HEK293 (cell line): ENCODE data around the gene EIF4EBP3.

Experiments used
- CTCF ChIA-PET: fragments of 350-600 bp; formaldehyde crosslinking; extraction: SDS; loops from one replicate; lab custom pipeline; 2021; ENCODE audit warnings: antibody characterized with exemption; lab: Yijun Ruan, JAX
- POLR2A ChIA-PET: fragments of 300-600 bp; formaldehyde crosslinking; extraction: SDS; loops from one replicate; lab custom pipeline; 2020; ENCODE audit warnings: antibody characterized with exemption, inconsistent platforms; lab: Yijun Ruan, JAX
- H3K27ac ChIP-seq: fragments of 200-500 bp; sonication (Bioruptor generic); 2 replicates; pipeline ENCODE4 v1.5.1; 2014; ENCODE audit warnings: low read depth, low read length, control low read depth, inconsistent platforms; ENCODE audit errors: extremely low read depth
- H3K36me3 ChIP-seq, 2 experiments: fragments of 200-500 bp in 1 of 2; sonication (Bioruptor generic) in 1 of 2; 1 replicate in 1 of 2; 2 replicates in 1 of 2; pipeline ENCODE4 v1.5.1; 2014 to 2017; ENCODE audit warnings: inconsistent platforms in 2 of 2, low read length in 2 of 2; ENCODE audit not compliant: control insufficient read depth in 2 of 2, insufficient read depth in 1 of 2
- H3K4me1 ChIP-seq: fragments of 200-500 bp; sonication (Bioruptor generic); 2 replicates; pipeline ENCODE4 v1.5.1; 2014; ENCODE audit warnings: mild to moderate bottlenecking, low read length, inconsistent platforms; ENCODE audit not compliant: control insufficient read depth, insufficient read depth
- H3K4me3 ChIP-seq: 2 replicates; pipeline ENCODE4 v1.5.1; 2011; ENCODE audit warnings: low read depth, mild to moderate bottlenecking, control low read depth, low read length, moderate library complexity
- H3K9me3 ChIP-seq: fragments of 200-500 bp; sonication (Bioruptor generic); 2 replicates; pipeline ENCODE4 v1.5.1; 2014; ENCODE audit warnings: low read depth, low read length, inconsistent platforms; ENCODE audit not compliant: control insufficient read depth, insufficient read depth
- HOXC10 ChIP-seq: sonication (generic); formaldehyde crosslinking; IDR thresholded peaks from 2 replicates; pipeline ENCODE4 v1.8.1; 2023; ENCODE audit warnings: mild to moderate bottlenecking, missing genetic modification reagents
- SALL2 ChIP-seq: fragments of 450-650 bp; formaldehyde crosslinking; IDR thresholded peaks from 2 replicates; pipeline ENCODE4 v1.5.0; 2017; ENCODE audit warnings: missing biosample characterization, mild to moderate bottlenecking, missing genetic modification characterization, borderline replicate concordance
- TCF7L2 ChIP-seq: IDR thresholded peaks from 2 replicates; pipeline ENCODE4 v1.6.1; 2011; ENCODE audit warnings: low read depth, mild to moderate bottlenecking, inconsistent platforms, low read length, moderate library complexity, borderline replicate concordance
- ZBTB17 ChIP-seq: fragments of 450-650 bp; formaldehyde crosslinking; IDR thresholded peaks from 2 replicates; pipeline ENCODE4 v1.5.1; 2016; ENCODE audit warnings: missing biosample characterization, missing genetic modification characterization
- ZBTB20 ChIP-seq: fragments of 450-650 bp; formaldehyde crosslinking; IDR thresholded peaks from 2 replicates; pipeline ENCODE4 v1.5.1; 2016; ENCODE audit warnings: missing biosample characterization, missing genetic modification characterization
- ZBTB48 ChIP-seq: fragments of 450-650 bp; formaldehyde crosslinking; IDR thresholded peaks from 2 replicates; pipeline ENCODE4 v1.5.1; 2016; ENCODE audit warnings: missing biosample characterization, missing genetic modification characterization
- ZNF146 ChIP-seq: fragments of 450-650 bp; formaldehyde crosslinking; IDR thresholded peaks from 2 replicates; pipeline ENCODE4 v1.5.1; 2016; ENCODE audit warnings: missing biosample characterization, missing genetic modification characterization
- ZNF24 ChIP-seq: fragments of 450-650 bp; formaldehyde crosslinking; IDR thresholded peaks from 2 replicates; pipeline ENCODE4 v1.5.1; 2016; ENCODE audit warnings: missing biosample characterization, missing genetic modification characterization
- ZNF341 ChIP-seq: fragments of 450-650 bp; formaldehyde crosslinking; IDR thresholded peaks from 2 replicates; pipeline ENCODE4; 2016; ENCODE audit warnings: low read depth, missing biosample characterization, missing genetic modification characterization
- ZNF433 ChIP-seq: fragments of 450-650 bp; formaldehyde crosslinking; IDR thresholded peaks from 2 replicates; pipeline ENCODE4 v1.5.1; 2016; ENCODE audit warnings: missing biosample characterization, missing genetic modification characterization, low read depth
- ZNF555 ChIP-seq: fragments of 450-650 bp; formaldehyde crosslinking; conservative IDR thresholded peaks from 2 replicates; pipeline ENCODE4 v1.5.1; 2017; ENCODE audit warnings: missing biosample characterization, mild to moderate bottlenecking, missing genetic modification characterization, inconsistent platforms
- TF ChIP-seq, protein P1 (sequence below): fragments of 450-650 bp; formaldehyde crosslinking; IDR thresholded peaks from 2 replicates; pipeline ENCODE4; 2016; ENCODE audit warnings: missing biosample characterization, missing genetic modification characterization
- TF ChIP-seq, protein P2 (sequence below): fragments of 450-650 bp; formaldehyde crosslinking; IDR thresholded peaks from 2 replicates; pipeline ENCODE4 v1.5.1; 2016; ENCODE audit warnings: missing biosample characterization, missing genetic modification characterization
- TF ChIP-seq, protein P3 (sequence below): fragments of 450-650 bp; formaldehyde crosslinking; conservative IDR thresholded peaks from 2 replicates; pipeline ENCODE4 v1.5.1; 2016; ENCODE audit warnings: low read depth, missing biosample characterization, missing genetic modification characterization
- TF ChIP-seq, protein P4 (sequence below): fragments of 450-650 bp; formaldehyde crosslinking; IDR thresholded peaks from 2 replicates; pipeline ENCODE4 v1.5.1; 2017; ENCODE audit warnings: missing biosample characterization, missing genetic modification characterization

The EIF4EBP3 gene

DNA sequence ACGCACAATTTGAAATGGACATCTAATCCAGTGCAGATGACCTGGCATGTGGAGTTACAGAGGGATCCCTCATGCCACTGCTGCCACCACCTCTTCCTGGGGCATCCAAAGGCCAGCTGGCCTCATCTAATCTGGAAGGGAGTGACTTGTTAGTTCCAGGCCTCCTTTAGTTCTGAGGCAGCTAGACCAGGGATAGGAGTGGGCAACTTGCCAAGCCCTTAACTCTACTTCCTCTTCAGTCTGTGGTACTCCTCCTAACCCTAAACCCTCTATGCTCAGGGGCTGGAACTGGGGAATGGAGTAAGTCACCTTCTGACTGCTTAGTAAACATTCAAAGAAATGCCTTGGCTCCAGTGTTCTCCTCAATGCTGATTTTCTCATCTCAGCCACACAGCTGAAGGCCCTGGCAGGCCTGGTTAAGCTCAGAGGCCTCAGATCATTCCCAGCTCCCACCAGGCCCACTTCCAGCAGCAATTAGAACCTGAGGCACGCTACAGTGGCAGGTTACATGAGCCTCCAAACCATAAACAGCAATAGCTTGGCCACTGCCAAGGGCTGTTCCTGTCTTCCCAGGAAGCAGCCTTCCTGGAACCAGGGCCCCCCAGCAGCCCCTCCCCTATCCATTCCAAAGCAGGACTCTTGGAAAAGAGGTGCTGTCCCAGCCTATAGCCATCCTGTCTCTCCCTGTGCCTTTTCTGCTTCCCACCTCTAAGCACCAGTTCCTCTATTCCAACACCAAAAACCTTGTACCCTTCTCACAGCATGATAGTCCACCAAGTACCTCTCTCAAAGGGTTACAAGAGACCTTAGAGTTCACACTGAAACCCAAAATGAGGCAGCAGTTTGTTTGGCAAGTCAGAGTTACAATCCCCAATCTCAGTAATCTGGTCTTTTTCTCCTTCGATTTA lies 2.0 kb downstream of the EIF4EBP3 start:
- Histone ChIP-seq H3K4me3 (no peak overlapping the region), H3K36me3 (peaks cover 4 to 76% of the 10 kb centered on the region in 2 experiments), H3K9me3 (no peaks in the 10 kb centered on the region), H3K27ac (peak overlapping the region; percentile 4), H3K4me1 (no peaks in the 10 kb centered on the region)
- TF ChIP-seq ZNF341: 0 out of 2 replicates have a peak, but pooled peaks have one; percentile 28
- no peak for TF ChIP-seq SALL2
- TF ChIP-seq ZNF433 (tag by site-specific recombination): no peak
- TF ChIP-seq TCF7L2: no peak
- TF ChIP-seq ZBTB20: peak; percentile 16; the same call in 1 of the 2 replicates
- TF ChIP-seq ZBTB48 (tag by site-specific recombination): peak; percentile 73; the same call in 1 of the 2 replicates
- TF ChIP-seq, protein P1, sequence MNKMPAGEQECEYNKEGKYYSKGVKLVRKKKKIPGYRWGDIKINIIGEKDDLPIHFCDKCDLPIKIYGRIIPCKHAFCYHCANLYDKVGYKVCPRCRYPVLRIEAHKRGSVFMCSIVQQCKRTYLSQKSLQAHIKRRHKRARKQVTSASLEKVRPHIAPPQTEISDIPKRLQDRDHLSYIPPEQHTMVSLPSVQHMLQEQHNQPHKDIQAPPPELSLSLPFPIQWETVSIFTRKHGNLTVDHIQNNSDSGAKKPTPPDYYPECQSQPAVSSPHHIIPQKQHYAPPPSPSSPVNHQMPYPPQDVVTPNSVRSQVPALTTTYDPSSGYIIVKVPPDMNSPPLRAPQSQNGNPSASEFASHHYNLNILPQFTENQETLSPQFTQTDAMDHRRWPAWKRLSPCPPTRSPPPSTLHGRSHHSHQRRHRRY (tag by site-specific recombination): no peak
- no peak for TF ChIP-seq ZNF146 (tag by site-specific recombination)
- peak; percentile 47 for TF ChIP-seq ZBTB17
- no peak for TF ChIP-seq HOXC10 (CRISPR knock-in tag)
- TF ChIP-seq ZNF24 (tag by site-specific recombination): no peak
- TF ChIP-seq, protein P2, sequence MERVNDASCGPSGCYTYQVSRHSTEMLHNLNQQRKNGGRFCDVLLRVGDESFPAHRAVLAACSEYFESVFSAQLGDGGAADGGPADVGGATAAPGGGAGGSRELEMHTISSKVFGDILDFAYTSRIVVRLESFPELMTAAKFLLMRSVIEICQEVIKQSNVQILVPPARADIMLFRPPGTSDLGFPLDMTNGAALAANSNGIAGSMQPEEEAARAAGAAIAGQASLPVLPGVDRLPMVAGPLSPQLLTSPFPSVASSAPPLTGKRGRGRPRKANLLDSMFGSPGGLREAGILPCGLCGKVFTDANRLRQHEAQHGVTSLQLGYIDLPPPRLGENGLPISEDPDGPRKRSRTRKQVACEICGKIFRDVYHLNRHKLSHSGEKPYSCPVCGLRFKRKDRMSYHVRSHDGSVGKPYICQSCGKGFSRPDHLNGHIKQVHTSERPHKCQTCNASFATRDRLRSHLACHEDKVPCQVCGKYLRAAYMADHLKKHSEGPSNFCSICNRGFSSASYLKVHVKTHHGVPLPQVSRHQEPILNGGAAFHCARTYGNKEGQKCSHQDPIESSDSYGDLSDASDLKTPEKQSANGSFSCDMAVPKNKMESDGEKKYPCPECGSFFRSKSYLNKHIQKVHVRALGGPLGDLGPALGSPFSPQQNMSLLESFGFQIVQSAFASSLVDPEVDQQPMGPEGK (tag by site-specific recombination): 0 out of 2 replicates have a peak, but pooled peaks have one; percentile 26
- TF ChIP-seq ZNF555: no peak
- TF ChIP-seq, protein P3, sequence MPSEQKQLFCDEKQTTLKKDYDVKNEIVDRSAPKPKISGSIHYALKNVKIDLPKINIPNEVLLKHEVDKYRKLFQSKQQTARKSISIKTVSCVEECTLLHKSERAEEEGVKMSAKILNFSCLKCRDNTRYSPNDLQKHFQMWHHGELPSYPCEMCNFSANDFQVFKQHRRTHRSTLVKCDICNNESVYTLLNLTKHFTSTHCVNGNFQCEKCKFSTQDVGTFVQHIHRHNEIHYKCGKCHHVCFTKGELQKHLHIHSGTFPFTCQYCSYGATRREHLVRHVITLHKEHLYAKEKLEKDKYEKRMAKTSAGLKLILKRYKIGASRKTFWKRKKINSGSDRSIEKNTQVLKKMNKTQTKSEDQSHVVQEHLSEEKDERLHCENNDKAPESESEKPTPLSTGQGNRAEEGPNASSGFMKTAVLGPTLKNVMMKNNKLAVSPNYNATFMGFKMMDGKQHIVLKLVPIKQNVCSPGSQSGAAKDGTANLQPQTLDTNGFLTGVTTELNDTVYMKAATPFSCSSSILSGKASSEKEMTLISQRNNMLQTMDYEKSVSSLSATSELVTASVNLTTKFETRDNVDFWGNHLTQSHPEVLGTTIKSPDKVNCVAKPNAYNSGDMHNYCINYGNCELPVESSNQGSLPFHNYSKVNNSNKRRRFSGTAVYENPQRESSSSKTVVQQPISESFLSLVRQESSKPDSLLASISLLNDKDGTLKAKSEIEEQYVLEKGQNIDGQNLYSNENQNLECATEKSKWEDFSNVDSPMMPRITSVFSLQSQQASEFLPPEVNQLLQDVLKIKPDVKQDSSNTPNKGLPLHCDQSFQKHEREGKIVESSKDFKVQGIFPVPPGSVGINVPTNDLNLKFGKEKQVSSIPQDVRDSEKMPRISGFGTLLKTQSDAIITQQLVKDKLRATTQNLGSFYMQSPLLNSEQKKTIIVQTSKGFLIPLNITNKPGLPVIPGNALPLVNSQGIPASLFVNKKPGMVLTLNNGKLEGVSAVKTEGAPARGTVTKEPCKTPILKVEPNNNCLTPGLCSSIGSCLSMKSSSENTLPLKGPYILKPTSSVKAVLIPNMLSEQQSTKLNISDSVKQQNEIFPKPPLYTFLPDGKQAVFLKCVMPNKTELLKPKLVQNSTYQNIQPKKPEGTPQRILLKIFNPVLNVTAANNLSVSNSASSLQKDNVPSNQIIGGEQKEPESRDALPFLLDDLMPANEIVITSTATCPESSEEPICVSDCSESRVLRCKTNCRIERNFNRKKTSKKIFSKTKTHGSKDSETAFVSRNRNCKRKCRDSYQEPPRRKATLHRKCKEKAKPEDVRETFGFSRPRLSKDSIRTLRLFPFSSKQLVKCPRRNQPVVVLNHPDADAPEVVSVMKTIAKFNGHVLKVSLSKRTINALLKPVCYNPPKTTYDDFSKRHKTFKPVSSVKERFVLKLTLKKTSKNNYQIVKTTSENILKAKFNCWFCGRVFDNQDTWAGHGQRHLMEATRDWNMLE (tag by site-specific recombination): no peak
- TF ChIP-seq, protein P4, sequence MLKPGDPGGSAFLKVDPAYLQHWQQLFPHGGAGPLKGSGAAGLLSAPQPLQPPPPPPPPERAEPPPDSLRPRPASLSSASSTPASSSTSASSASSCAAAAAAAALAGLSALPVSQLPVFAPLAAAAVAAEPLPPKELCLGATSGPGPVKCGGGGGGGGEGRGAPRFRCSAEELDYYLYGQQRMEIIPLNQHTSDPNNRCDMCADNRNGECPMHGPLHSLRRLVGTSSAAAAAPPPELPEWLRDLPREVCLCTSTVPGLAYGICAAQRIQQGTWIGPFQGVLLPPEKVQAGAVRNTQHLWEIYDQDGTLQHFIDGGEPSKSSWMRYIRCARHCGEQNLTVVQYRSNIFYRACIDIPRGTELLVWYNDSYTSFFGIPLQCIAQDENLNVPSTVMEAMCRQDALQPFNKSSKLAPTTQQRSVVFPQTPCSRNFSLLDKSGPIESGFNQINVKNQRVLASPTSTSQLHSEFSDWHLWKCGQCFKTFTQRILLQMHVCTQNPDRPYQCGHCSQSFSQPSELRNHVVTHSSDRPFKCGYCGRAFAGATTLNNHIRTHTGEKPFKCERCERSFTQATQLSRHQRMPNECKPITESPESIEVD (tag by site-specific recombination): no peak
- CTCF ChIA-PET: interaction anchor here (0.6 kb wide), 2 partner anchors 627 to 1908 kb away, joined by 3 read pairs; no protein-coding TSS in a partner anchor
- POLR2A ChIA-PET: interaction anchor here (1.0 to 2.9 kb wide), 2 partner anchors 8 to 98 kb away, joined by 11 to 15 read pairs; partner anchors contain the start of genes IK, NDUFA2 and SRA1
